ENCODE data around the gene KCNA10.
A peak's percentile ranks its signal among the peaks of the same experiment; 100 is the strongest.

KCNA10 gene

GRCh38 chr1:110494522-110495406 is 24.2 kb downstream of the KCNA10 start:
- no peak for DNase-seq

GRCh38 chr1:110494036-110494435 is 24.9 kb downstream of the KCNA10 start:
- no peak for DNase-seq

- no peak for DNase-seq
These were observed 25.8 kb downstream of the KCNA10 start for GRCh38 chr1:110493059-110493699.

GRCh38 chr1:110492573-110492972 is 26.4 kb downstream of the KCNA10 start:
- DNase-seq: no peak

GRCh38 chr1:110490791-110491451 is 28.1 kb downstream of the KCNA10 start:
- no peak for DNase-seq

GRCh38 chr1:110489973-110490542 is 28.9 kb downstream of the KCNA10 start:
- no peak for DNase-seq

GRCh38 chr1:110489406-110489805 is 29.6 kb downstream of the KCNA10 start:
- DNase-seq: no peak

GRCh38 chr1:110488867-110489266 is 30.1 kb downstream of the KCNA10 start:
- DNase-seq: no peak

- no peak for DNase-seq
These were observed 30.8 kb downstream of the KCNA10 start for GRCh38 chr1:110488161-110488560.

GRCh38 chr1:110487726-110488125 is 31.2 kb downstream of the KCNA10 start:
- no peak for DNase-seq

- DNase-seq: no peak
These were observed 33.2 kb downstream of the KCNA10 start for GRCh38 chr1:110485725-110486124.

GRCh38 chr1:110484801-110485200 is 34.2 kb downstream of the KCNA10 start:
- no peak for DNase-seq

- DNase-seq: no peak
These were observed 35.7 kb downstream of the KCNA10 start for GRCh38 chr1:110483308-110483685.

GRCh38 chr1:110482662-110483307 is 36.2 kb downstream of the KCNA10 start:
- no peak for DNase-seq

GRCh38 chr1:110481968-110482623 is 36.9 kb downstream of the KCNA10 start:
- no peak for DNase-seq

GRCh38 chr1:110480356-110481096 is 38.4 kb downstream of the KCNA10 start:
- DNase-seq: no peak

- DNase-seq: no peak
These were observed 40.1 kb downstream of the KCNA10 start for GRCh38 chr1:110478886-110479285.

GRCh38 chr1:110477967-110478640 is 40.9 kb downstream of the KCNA10 start:
- DNase-seq: no peak

- DNase-seq: no peak
These were observed 41.5 kb downstream of the KCNA10 start for GRCh38 chr1:110477445-110477957.

- peak; percentile 33 for DNase-seq
These were observed 41.9 kb downstream of the KCNA10 start for GRCh38 chr1:110477041-110477440.
